ENCODE measurements around the gene CDC42EP1.

Gene CDC42EP1, protein sequence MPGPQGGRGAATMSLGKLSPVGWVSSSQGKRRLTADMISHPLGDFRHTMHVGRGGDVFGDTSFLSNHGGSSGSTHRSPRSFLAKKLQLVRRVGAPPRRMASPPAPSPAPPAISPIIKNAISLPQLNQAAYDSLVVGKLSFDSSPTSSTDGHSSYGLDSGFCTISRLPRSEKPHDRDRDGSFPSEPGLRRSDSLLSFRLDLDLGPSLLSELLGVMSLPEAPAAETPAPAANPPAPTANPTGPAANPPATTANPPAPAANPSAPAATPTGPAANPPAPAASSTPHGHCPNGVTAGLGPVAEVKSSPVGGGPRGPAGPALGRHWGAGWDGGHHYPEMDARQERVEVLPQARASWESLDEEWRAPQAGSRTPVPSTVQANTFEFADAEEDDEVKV

DNA sequence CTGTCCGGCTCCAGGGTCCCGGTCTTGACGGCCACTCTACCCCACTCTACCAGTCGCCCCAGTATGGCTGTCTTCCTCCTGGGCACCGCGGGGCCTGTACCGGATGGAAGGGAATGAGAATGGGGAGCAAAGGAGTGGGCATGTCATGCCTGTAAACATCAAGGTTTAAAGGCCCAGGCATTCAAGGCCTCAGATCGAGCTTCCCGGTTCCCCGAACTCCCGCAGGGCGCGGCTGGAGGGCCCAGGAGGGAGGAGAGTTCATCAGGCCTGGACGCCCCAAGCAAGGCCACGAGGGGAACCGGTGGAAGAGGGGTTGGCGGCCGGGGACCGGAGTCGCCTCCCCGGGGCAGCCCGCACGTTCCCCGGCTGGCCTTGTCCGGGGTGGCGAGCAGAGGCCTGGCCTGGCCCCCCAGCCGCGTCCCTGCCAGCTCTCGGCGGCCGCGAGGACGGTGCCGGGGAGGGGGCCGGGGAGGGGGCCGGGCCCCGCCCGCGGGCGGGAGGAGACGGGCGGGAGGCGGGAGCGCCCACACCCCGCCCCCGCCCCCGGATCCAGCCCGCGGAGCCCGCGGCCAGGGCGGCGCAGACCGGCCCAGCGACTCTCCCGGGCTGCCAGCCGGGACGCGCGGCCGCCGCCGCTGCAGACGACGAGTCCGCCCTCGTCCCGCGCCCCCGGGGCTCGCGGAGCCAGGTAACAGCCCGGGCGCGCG is at the start of gene CDC42EP1:
CDC42EP1 (plus strand) TSS at position 580 of the 707 bp plus-strand sequence. CDS start 5,870 bp downstream, outside the sequence.
- Histone ChIP-seq H2AFZ (ENCODE audit: low read depth, low read length) (peak within 1 kb of the TSS; percentile 43), H3K36me3 (ENCODE audit: insufficient read depth, low read length) (no peaks in the 10 kb centered on the region), H3K9me3 (ENCODE audit: low read length) (no peaks in the 10 kb centered on the region), H3K4me3 (ENCODE audit: low read length) (peak within 1 kb of the TSS; percentile 71), H3K4me1 (ENCODE audit: insufficient read depth, low read length) (peaks cover 17% of the 10 kb centered on the region), H3K27me3 (ENCODE audit: insufficient read depth, low read length) (peaks cover 8% of the 10 kb centered on the region)

DNA sequence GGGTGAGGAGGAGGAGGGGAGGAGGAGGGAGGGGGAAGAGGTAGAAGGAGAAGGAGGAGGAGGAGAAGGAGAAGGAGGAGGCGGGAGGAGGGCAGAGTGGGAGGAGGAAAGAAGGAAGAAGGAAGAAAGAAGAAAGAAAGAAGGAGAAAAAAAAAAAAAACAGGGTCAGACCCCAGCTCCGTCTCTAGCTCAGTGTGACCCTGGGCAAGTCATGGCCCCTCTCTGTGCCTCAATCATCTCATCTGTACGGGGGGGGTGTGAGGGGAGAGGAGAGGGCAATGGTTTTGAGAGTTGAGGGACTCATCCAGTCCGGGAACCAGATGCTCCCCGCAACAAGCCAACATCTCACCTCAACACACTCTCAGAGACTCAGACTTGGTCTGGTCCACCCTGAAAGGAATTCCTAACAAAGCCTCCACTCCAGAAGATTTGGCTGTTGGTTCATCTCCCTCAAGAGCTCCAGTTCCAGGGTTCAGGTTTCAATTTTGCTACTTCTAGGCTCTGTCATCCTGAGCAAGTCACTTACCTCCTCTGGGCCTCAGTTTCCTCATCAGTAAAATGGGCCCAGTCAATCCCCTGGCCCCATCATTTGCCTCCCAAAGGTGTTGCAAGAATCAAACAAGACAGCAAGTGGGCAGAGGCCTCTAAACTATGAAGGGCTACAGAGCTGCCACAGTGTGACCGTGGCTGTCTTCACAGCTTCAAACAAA is 48.7 kb upstream of the CDC42EP1 start:
- peaks cover 30% of the 10 kb centered on the region for H3K4me1 ChIP-seq (ENCODE audit: insufficient read depth, low read length)
- H2AFZ ChIP-seq (ENCODE audit: low read depth, low read length) = no peak overlapping the region
- no peaks in the 10 kb centered on the region for H3K9me3 ChIP-seq (ENCODE audit: low read length)
- no peaks in the 10 kb centered on the region for H3K27me3 ChIP-seq (ENCODE audit: insufficient read depth, low read length)
- no peaks in the 10 kb centered on the region for H3K36me3 ChIP-seq (ENCODE audit: insufficient read depth, low read length)
- no peak overlapping the region for H3K4me3 ChIP-seq (ENCODE audit: low read length)

DNA sequence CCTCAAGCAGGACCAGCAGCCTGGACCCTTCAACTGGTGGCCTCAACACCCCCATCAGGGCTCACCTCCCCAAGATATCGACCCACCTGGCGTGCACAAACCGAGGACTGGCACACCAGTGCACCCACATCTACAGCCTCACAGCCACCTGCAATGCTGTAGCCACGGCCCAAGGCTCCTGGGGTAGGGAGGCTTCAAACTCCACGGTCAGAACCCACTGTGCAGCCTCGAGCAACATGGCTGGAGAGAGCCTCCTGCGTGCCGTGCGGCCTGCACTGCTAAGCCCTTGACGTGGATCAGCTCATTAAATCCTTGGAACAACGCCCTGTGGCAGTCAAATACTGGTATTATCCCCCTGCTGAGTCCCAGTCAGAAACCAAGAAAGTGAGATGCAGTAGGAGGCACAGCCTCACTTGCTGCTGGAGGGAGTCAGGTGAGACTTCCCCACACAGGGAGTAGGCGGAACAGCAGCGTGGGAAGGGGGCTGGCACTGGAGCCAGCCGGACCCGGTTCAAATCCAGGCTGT is 45.7 kb upstream of the CDC42EP1 start:
- H3K4me3 ChIP-seq (ENCODE audit: low read length) = no peak overlapping the region
- H3K27me3 ChIP-seq (ENCODE audit: insufficient read depth, low read length) = peaks cover 18% of the 10 kb centered on the region
- peaks cover 22% of the 10 kb centered on the region for H3K4me1 ChIP-seq (ENCODE audit: insufficient read depth, low read length)
- no peaks in the 10 kb centered on the region for H3K9me3 ChIP-seq (ENCODE audit: low read length)
- no peak overlapping the region for H2AFZ ChIP-seq (ENCODE audit: low read depth, low read length)
- no peaks in the 10 kb centered on the region for H3K36me3 ChIP-seq (ENCODE audit: insufficient read depth, low read length)

DNA sequence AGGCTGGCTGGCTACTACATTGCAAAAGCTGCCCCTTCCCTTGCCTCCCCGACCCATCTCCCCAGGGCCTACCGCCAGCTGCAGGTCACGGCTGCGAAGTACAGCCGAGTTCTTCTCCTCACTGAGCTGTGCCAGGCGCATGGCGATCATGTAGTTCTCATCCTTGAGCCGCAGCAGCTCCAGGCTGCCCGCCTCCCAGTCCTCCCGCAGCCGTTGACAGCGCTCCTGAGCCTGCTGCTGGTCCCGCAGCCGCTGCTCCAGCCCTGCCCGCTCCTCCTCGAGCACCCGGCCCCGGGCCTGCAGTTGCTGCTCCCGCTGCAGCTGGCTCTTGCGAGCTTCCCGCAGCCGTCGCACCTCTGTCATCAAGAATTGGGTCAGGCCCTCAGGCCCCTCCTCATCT is 44.4 kb upstream of the CDC42EP1 start:
- Histone ChIP-seq H3K27me3 (ENCODE audit: insufficient read depth, low read length) (peaks cover 27% of the 10 kb centered on the region), H2AFZ (ENCODE audit: low read depth, low read length) (no peak overlapping the region)

DNA sequence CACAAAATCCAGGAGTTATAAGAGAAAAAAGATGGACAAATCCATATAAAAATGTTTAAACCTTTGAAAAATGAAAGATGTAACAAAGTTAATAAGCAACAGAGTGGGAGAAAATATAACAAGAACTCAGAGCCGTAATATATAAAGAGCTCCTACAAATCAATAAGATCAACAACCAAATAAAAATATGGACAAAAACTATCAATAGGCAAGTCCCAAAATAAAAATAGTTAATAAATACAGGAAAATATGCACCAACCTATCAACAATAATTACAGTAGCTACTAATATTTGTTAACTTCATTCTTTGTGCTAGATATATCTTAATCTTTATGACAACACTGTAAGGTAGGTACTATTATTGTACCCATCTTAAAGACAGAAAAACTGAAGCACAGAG is 43.8 kb upstream of the CDC42EP1 start:
- Histone ChIP-seq H3K36me3 (ENCODE audit: insufficient read depth, low read length) (no peaks in the 10 kb centered on the region), H3K27me3 (ENCODE audit: insufficient read depth, low read length) (peaks cover 33% of the 10 kb centered on the region), H3K4me1 (ENCODE audit: insufficient read depth, low read length) (peaks cover 20% of the 10 kb centered on the region), H3K9me3 (ENCODE audit: low read length) (no peaks in the 10 kb centered on the region), H3K4me3 (ENCODE audit: low read length) (no peak overlapping the region), H2AFZ (ENCODE audit: low read depth, low read length) (no peak overlapping the region)

More for the DNA sequence above, 44.4 kb upstream of the CDC42EP1 start:
- H3K9me3 ChIP-seq (ENCODE audit: low read length) = no peaks in the 10 kb centered on the region
- H3K4me3 ChIP-seq (ENCODE audit: low read length) = no peak overlapping the region
- H3K4me1 ChIP-seq (ENCODE audit: insufficient read depth, low read length) = peaks cover 22% of the 10 kb centered on the region
- H3K36me3 ChIP-seq (ENCODE audit: insufficient read depth, low read length) = no peaks in the 10 kb centered on the region

DNA sequence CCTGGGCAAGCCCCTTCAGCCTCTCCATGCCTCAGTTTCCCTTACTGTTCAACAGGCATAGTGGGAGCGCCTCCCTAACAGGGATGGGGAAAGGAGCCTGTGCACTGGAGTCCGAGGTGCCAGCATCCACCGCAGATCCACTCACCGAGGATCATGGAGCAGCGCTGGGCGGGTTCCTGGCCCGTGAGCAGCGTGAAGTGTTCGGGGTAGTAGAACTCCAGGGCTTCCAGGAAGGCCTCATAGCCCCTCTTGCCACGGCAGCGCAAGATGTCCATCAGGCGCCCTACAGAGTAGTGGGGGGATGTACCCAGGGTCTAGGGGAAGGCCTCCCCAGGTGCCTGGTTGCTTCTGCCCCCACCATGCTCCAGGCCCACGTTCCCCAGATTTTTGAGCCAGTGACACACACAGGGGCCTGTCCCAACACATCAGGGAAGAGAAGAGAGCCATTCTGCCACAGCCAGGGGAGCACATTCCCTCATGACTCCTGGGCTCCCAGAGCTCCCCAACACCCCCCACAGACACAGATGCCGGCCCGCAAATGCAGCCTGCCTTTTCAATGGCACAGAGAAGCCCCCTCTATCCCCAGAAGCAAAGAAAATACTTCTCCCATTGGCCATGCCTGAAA is 42.3 kb upstream of the CDC42EP1 start:
- Histone ChIP-seq H3K36me3 (ENCODE audit: insufficient read depth, low read length) (no peaks in the 10 kb centered on the region), H2AFZ (ENCODE audit: low read depth, low read length) (no peak overlapping the region), H3K4me3 (ENCODE audit: low read length) (no peak overlapping the region), H3K4me1 (ENCODE audit: insufficient read depth, low read length) (peaks cover 7% of the 10 kb centered on the region), H3K9me3 (ENCODE audit: low read length) (no peaks in the 10 kb centered on the region), H3K27me3 (ENCODE audit: insufficient read depth, low read length) (peaks cover 46% of the 10 kb centered on the region)

DNA sequence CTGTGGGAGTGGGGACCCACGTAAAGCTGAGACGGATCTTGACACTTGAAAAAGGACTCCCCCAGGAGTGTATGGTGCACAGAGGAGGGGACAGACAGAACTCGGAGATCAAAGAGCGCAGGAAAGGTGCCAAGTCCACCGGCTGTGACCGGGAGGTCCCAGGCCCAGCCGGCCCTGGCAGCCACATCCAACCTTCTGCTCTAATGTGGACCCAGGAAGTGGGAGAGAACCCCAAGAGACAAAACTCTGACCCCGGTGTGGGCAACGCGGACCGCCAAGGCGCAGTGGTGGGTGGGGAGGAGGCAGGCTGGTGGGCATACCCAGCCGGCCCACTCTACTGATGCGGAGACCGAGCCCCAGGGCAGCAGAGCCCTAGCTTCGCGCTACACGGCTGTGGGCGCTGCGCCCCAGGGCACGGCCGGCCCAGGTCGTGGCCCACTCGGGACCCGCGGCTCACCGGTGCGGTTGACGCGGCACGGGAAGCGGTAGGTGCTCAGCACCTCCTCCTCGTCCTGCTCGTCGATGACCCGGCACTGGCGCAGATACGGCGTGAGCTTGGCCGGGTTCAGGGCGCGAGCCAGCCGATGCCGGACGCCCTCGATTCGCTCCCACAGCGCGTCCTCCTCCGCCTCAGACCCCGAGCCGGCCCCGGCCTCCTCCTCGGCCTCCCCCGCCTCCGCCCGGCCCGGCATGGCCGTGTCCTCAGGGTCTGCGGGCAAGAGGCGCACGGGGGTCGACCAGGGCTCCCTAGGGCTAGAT is 41.6 kb upstream of the CDC42EP1 start:
- Histone ChIP-seq H3K9me3 (ENCODE audit: low read length) (no peaks in the 10 kb centered on the region), H3K36me3 (ENCODE audit: insufficient read depth, low read length) (no peaks in the 10 kb centered on the region), H3K4me3 (ENCODE audit: low read length) (peak overlapping the region; percentile 44), H3K4me1 (ENCODE audit: insufficient read depth, low read length) (no peaks in the 10 kb centered on the region), H2AFZ (ENCODE audit: low read depth, low read length) (peak overlapping the region; percentile 78), H3K27me3 (ENCODE audit: insufficient read depth, low read length) (peaks cover 52% of the 10 kb centered on the region)

DNA sequence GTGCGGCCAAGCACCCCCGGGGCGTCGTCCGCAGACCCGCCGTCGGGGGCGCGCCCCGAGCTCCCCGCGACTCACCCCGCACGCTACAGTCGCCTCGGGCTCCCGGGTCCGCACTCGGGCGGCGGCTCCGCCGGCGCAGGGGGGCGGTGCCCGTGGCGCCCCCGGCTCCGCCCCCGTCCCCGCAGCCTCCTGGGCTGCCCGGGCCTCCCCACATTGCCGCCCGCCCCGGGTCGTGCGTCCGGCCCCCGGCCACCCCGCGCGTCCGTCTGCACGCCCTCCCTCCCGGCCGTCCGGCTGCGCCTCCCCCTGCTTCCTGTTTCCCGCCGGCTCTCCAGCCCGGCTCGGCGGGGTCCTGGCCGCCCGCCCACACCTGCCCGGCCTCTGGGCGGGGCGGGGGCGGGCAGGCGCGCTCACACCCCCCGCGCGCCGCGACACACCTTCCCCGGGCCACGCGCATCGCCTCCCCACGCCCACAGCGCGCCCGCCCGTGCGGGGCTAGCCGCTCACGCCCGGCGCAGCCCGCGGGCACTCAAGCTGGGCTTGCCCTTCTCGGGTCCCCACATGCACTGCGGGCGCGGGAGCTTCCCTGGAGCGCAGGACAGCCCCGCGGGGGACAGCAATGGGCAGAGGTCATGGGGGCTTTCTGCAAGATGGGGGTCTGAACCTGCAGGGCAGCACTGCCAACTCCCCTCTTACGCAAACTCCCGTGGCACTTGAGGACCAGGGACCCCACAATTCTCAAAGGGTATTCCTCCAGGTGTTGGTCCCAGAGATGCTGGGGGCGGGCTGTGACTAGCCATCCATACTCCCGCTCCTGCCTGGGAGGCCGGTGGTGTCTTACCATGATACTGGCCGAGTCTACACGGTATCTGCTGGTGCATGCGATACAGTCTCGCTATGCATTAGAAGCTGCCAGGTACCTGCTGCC is 40.7 kb upstream of the CDC42EP1 start, which contains the start of gene CARD10:
CARD10 (minus strand) TSS at position 148 of the 928 bp plus-strand sequence. CDS start 215 bp downstream, outside the sequence.
- Histone ChIP-seq H3K4me3 (ENCODE audit: low read length) (peak within 1 kb of the TSS; percentile 44), H3K36me3 (ENCODE audit: insufficient read depth, low read length) (no peaks in the 10 kb centered on the region), H3K27me3 (ENCODE audit: insufficient read depth, low read length) (peaks cover 52% of the 10 kb centered on the region), H3K4me1 (ENCODE audit: insufficient read depth, low read length) (no peaks in the 10 kb centered on the region), H3K9me3 (ENCODE audit: low read length) (no peaks in the 10 kb centered on the region), H2AFZ (ENCODE audit: low read depth, low read length) (peak within 1 kb of the TSS; percentile 78)

DNA sequence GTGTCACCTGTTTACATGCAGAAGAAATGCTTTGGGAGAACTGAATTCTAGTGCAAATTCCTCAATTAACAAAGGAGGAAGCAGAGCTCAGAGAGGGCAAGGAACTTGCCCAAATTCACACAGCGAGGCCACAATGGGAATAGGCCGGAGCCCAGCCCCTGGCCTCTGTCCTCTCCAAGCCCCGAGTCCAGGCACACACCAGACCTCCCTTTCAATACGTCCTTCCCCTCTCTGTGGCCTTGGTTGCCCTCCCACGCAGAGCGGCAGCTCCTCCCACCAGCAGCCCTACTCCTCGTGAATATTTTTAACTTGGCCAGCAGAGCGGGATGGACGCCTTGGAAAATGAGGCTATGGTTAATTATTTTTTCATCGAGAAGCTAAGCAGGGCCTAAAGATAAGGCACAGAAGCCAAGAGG is 39.5 kb upstream of the CDC42EP1 start:
- Histone ChIP-seq H3K9me3 (ENCODE audit: low read length) (no peaks in the 10 kb centered on the region), H3K4me1 (ENCODE audit: insufficient read depth, low read length) (no peaks in the 10 kb centered on the region), H3K4me3 (ENCODE audit: low read length) (no peak overlapping the region), H2AFZ (ENCODE audit: low read depth, low read length) (no peak overlapping the region), H3K27me3 (ENCODE audit: insufficient read depth, low read length) (peaks cover 57% of the 10 kb centered on the region), H3K36me3 (ENCODE audit: insufficient read depth, low read length) (no peaks in the 10 kb centered on the region)

DNA sequence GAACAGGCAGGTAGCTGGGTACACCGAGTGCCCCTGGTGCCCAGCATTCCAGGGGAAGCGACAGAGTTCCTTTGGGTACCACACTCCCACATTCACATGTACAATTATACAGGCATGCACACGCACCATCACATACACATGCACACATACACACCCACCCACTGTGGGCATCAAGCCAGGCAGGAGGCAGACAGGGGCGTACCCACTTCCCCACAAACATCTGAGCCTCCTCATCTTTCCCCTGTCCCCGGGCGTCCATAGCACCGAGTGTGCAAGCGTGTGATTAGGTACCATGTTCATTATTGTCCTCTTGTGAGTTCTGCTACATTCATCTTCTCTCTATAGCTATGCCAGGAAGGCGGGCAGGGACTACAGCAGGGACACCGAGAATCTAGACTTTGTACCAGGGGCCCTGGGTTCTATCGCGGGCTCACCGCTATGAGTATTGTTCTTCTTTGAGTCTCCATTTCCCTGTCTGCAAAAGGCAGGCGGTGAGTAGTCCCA is 39.0 kb upstream of the CDC42EP1 start:
- no peak overlapping the region for H3K4me3 ChIP-seq (ENCODE audit: low read length)
- H3K27me3 ChIP-seq (ENCODE audit: insufficient read depth, low read length) = peaks cover 59% of the 10 kb centered on the region
- H3K36me3 ChIP-seq (ENCODE audit: insufficient read depth, low read length) = no peaks in the 10 kb centered on the region
- no peaks in the 10 kb centered on the region for H3K4me1 ChIP-seq (ENCODE audit: insufficient read depth, low read length)
- no peak overlapping the region for H2AFZ ChIP-seq (ENCODE audit: low read depth, low read length)
- no peaks in the 10 kb centered on the region for H3K9me3 ChIP-seq (ENCODE audit: low read length)

DNA sequence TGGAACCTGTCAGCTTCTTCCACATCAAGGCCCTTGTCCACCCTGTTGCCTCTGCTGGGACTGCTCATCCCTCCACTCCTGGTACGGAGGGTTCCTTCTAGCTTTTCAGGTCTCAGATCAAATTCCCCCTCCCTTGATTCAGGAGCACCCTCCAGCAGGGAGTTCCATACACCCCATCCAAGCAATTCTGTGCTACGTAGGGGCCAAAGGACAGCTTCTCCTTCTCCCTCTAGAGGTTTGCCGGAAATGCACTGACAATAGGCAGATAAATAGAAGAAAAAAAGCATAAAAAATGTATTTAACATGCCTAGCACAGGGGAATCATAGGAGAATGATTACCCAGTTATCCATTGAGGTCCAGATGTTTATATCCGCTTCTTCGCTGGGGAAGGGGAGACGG is 37.8 kb upstream of the CDC42EP1 start:
- H3K4me3 ChIP-seq (ENCODE audit: low read length) = no peak overlapping the region
- H3K27me3 ChIP-seq (ENCODE audit: insufficient read depth, low read length) = peaks cover 62% of the 10 kb centered on the region
- H3K4me1 ChIP-seq (ENCODE audit: insufficient read depth, low read length) = no peaks in the 10 kb centered on the region
- no peak overlapping the region for H2AFZ ChIP-seq (ENCODE audit: low read depth, low read length)
- H3K9me3 ChIP-seq (ENCODE audit: low read length) = no peaks in the 10 kb centered on the region
- H3K36me3 ChIP-seq (ENCODE audit: insufficient read depth, low read length) = no peaks in the 10 kb centered on the region

Data from neuron (in vitro differentiated cells).